Measurements from ENCODE around the gene KPNB1.
"Not testable (repeated sequence)": the region's sequence is repeated elsewhere in the genome, so short reads cannot be mapped to it uniquely, and the experiment has no call there.

Gene KPNB1

DNA sequence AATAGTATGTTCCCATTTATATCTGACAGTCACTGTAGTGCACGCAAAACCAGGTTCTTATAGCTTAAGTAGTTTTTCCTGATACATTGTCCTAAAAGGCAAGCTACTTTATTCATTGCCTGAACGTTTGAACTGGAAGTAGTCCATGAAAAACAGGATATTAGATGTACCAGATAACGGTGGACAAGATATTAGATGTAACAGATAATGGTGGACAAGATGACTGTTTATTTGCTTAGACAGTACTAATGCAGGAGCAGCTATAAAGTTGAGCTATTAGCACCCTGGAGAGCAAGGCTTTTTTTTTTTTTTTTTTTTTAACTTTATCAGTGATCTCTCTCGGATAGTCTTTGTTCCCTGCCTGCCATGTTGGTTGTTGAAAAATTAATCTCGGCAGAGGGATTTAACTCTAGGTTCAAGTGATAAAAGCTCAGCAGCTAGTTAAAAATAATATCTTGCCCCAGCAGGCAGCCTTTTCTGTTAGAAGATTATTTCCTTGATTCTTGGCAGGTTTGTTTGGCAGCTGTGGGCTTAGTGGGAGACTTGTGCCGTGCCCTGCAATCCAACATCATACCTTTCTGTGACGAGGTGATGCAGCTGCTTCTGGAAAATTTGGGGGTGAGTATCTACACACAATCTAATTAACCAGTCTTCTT lies 26.9 kb downstream of the KPNB1 start:
- no peak for DNase-seq (ENCODE audit: low spot score)

DNA sequence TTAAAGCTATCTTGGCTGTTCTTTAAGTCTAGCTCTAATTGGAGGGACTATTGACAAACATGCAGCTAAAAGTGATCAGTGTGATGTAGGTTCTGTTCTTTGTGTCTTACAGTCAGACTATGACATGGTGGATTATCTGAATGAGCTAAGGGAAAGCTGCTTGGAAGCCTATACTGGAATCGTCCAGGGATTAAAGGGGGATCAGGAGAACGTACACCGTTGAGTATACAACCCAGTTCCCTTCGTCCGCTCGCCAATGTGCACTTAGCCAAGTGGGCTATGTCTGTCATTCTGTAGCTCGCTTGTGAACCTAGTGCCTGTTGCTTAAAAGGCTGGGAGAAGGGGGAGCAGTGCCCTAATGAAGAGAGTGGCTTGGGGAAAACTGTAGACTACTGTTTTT lies 28.5 kb downstream of the KPNB1 start:
- no peak for DNase-seq (ENCODE audit: low spot score)

- no peak for DNase-seq (ENCODE audit: low spot score)
Measured at GRCh38 chr17:47682138-47682537, 32.4 kb downstream of the KPNB1 start.

DNA sequence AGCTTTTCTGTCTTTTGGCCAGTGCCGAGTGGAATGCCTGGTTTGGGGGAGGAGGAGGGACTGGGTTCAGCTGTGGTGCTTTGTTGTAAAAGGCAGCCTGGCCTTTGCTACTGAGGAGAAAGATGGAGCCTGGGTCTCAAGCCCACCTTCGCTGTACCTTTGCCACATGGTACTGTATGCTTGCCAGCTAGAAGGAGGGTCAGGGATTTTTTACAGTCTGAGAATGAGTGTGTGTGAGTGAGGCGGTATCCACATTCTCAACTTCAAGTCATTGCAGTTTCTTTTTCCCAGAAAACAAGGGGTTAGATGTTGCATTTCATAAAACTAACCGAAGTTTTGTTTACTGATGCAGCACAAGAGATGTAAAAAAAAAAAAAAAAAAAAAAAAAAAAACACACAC lies 33.0 kb downstream of the KPNB1 start:
- not testable (repeated sequence) for DNase-seq (ENCODE audit: low spot score)

GRCh38 chr17:47684025-47684424 lies 34.3 kb downstream of the KPNB1 start:
- no peak for DNase-seq (ENCODE audit: low spot score)

DNA sequence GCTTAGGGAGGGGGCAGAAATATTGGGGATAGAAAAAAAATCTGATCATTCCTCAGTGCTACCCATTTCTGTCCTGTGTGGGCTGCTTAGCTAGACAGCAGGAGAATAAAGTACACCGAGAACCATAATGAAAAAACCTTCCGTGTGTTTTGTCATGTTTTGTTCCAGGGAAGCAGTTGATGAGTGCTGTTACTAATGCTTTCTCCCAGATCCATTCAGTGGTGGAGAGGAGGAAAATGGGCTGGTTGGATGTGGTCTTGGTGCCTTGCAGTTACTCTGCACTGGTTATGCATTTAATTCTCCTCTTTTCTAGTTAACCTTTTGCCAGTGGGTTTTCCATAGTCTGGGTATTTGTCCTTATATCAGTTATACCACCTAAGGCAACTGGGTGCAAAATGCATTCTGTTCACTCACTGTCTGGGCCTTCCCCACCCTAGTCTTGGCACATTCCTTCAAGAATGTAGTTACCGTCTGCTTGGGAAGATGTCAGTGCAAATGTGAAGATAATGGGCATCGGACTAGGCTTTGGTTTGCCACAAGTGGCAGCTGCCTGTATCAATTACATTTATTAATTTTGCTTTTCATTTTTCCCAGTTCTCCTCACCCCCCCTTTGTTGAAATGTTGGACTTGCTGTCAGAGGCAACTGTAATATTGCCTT lies 34.9 kb downstream of the KPNB1 start:
- no peak for DNase-seq (ENCODE audit: low spot score)

DNA sequence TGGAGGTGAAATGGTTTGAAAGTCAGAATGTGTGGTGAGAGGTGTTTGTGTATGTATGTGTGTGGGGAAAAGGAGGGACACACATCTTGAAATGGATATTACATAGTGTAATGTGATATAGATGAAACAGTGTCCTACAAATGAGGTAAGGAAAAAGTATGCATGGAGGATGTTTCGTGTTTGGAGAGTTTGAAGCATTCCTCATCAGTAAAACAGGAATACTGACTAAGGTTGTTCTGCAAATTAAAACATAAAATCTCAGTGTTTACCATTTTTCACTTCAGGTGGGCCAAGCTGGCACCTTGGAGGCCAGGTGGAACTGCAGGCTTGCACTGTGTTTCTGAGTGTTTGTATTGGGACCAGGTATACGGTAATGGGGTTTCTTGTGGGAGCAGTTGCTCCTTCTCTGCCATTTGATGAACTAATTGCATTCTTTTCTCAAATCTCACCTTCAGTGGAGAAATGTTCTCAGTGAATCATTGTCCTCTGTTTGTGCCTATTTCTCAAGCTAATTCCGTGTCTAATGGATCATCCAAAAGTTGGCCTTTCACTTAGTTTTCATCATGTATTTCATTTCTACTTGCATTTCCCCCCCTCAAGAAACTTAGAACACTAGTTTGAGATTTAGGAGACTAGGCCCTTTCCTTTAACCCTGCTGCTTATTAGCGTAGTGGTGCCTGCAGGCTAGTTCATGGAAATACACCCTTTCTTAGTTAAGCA lies 36.0 kb downstream of the KPNB1 start:
- no peak for DNase-seq (ENCODE audit: low spot score)

GRCh38 chr17:47686276-47686635 lies 36.5 kb downstream of the KPNB1 start:
- DNase-seq (ENCODE audit: low spot score): no peak

DNA sequence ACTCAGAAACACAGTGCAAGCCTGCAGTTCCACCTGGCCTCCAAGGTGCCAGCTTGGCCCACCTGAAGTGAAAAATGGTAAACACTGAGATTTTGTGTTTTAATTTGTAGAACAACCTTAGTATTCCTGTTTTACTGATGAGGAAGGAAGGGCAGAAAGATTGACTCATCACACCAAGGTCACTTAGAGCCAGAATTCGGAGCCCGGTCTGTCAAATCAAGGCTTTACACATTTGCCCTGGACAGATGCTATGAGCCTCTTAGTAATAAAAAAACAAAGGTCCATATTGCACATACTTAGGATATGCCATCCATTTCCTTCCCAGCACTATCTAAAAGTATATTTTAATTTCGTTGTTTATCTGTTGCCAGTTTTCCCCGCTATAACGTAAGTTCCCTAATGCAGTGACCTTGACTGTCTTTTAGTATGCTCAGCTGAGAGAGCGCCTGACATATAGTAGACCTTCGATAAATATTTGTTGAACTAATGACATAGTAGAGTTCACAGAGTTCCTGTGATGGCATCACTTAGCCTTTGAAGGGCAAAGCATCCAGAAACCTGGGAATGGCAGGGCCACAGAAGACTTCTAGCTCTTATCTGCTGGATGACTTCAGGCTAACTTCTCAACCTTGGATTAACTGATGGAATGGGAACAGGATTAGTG lies 37.1 kb downstream of the KPNB1 start:
- DNase-seq (ENCODE audit: low spot score): no peak

GRCh38 chr17:47687328-47687690 lies 37.6 kb downstream of the KPNB1 start:
- no peak for DNase-seq (ENCODE audit: low spot score)

DNA sequence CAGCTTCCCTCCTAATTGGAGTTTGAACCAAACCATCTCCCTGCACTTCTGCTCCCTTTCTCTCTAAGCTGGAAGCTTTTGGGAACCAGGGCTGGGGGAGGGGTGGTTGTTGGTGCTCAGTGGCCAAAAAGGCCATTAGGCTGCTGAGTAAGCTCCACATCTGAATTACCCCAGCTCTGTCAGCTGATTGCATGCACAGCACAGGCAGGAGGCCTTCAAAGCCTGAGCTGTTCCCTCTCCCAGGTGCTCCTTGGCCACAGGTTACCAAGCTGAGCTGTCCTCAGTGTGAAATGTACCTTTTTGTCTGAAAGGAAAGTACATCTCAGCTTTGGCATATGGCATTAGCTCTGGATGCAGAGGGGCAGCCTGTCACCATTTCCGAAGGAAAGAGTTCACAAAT lies 38.0 kb downstream of the KPNB1 start:
- no peak for DNase-seq (ENCODE audit: low spot score)

- no peak for DNase-seq (ENCODE audit: low spot score)
Measured at GRCh38 chr17:47690121-47690520, 40.4 kb downstream of the KPNB1 start.

DNA sequence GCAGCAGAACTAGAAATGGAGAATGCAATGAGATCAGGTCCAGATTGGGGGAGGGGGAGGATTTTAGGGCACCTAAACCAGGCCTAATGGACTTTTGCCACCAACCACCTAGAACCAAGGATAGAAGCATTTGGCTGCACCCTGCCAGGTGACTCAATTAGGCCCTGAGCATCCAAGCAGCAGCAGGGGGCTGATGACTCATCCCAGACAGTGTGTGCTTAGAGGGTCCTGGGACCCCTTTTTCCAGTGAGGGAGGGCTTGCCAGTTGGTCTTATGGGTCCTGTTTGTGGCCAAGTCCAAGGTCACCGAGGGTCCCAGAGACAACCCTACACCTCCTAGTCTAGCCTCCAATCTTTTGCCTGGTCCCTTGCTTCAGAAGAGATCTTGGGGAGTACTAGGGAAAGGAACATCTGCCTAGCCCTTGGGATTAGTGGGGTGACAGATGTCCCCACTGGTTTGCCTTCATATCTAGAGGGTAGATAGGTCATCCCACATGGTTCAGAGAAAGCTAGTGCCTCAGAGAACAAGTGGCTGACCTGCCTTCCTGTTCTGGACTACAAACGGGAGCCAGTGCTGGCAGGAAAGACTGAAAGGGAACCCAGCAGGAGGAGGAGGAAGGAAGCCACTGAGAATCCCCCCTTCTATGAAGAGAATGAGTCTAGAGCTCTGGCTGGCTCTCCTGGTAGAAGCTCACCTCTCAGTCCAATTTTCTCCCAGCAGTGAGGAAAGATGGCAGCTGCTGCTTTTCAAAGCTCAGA lies 42.6 kb downstream of the KPNB1 start:
- no peak for DNase-seq (ENCODE audit: low spot score)

DNA sequence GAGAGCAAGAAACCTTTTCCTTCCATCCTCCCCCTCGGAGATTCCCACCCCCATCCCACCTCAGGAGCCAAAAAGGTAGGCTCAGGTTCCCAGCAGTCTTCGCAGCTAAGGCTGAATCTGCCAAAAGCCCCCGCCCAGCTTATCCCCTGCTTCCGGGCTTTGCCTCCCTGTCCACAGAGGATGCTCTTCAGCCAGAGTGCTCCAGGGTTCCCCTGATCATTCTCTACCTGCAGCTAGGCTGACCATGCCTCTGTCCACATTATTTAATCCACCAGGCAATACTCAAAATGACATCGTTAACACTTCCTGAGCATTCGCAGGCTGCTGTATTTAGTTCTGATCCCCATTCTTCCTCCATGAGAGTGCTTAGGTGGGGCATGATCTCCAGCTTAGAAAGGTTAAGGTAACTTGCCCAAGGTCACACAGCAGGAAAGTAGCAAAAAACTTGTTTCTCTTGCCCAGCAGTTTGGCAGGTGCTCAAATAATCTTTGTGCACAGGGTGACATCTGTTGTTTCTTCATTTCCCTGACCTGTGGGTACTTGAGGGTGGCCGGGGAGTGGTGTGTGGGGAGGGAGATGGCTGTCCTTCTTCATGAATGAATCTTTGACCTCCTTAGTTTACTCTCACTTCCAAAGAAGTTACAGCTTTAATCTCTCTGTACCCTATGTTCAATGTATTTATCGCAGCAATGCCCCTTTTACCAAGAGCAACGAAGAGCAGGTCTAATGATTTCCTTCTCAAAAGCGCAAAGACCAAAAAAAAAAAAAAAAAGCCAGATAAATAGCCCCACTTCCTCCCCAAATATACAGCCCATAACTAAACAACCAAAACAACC lies 43.4 kb downstream of the KPNB1 start:
- DNase-seq (ENCODE audit: low spot score): no peak

DNA sequence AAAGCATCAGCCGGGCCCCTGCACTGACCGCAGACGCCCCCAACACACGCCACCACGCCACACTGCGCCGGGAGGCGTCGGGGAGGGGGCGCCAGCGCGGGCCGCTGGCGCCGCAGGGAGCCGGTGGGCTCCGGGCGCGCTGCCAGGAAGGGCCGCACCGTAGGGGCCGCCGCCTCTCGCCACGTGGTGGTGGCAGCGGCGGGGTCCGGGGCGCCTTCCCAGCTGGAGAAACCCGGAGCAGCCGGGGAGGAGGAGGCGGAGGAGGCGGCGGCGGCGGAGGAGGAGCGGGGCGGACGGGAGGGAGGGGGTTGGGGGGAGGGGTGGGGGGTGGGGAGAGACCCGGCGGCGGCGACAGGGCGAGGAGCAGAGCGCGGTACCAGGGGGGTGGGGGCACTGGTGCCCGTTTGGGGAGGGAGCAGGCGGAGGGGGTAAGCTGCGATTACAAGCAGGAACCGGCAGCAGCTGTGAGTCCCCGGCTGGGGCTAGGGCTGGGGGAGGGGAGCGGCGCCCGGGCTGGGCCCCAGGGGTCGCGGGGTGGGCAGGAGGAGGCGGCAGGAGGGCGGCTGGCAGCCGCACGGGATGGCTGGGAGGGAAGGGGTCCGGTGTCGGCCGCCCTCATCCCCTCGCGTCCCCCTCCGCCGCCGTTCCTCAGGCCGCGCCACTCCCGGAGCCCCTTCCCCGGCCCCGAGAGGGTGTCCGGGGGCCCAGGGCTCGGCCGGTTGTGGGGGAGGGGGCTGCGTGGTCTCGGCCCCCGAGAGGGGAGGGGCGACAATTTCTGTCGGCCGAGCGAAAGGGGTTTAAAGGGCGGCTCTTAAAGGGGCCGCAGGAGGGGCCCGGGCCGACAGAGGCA lies 44.2 kb downstream of the KPNB1 start, which contains the start of gene TBKBP1:
Gene TBKBP1 (plus strand): TSS at position 431 of the 850 bp plus-strand sequence. CDS start 1,952 bp downstream, outside the sequence.
- DNase-seq (ENCODE audit: low spot score): peak; percentile 47

GRCh38 chr17:47694581-47695428 lies 45.1 kb downstream of the KPNB1 start:
- DNase-seq (ENCODE audit: low spot score): no peak

GRCh38 chr17:47695429-47696376 lies 46.0 kb downstream of the KPNB1 start:
- DNase-seq (ENCODE audit: low spot score): no peak

All from germinal center (tissue), 1 donor.